ENCODE measurements around the gene CBFB. TPM values are rescaled to one million over a fixed set of nuclear protein-coding genes. Genes with fewer than 3 reads are reported as not detected.

The CBFB gene
- total and polyA plus RNA-seq, 2 of the 4 experiments (the other 2 are of a cell fraction): 44.2 to 48.0 TPM

DNA sequence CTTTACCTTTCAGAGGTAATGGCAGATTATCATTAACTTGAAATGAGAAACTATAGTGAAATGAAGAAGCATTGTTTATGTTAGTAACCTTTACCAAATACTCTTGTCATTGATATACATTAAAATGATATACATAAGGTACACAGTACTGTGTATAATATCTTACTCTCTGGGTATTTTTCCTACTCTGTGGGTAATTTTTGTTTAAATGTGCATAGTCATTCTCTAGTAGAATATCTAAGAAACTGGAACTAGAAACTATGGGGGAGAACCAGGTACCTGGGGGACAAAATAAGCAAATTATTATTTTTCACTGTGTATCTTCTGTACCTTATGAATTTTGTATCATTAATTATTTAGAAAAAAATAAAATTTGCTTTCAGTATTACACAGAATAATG is 60.2 kb downstream of the CBFB start:
- Histone ChIP-seq H3K79me1 (ENCODE audit: low read depth in 1 of 2, low read length in 2 of 2) (peaks cover 25 to 54% of the 10 kb centered on the region in 2 experiments), H4K5ac (ENCODE audit: low read depth, low read length) (no peak overlapping the region), H3K9ac (ENCODE audit: low read depth, low read length) (no peak overlapping the region), H4K91ac (ENCODE audit: insufficient read depth, low read depth, low read length) (no peak overlapping the region), H3K23ac (ENCODE audit: low read depth, low read length) (no peak overlapping the region), H3K9me3 (ENCODE audit: control insufficient read depth, insufficient read depth, low read length) (no peaks in the 10 kb centered on the region), H4K8ac (ENCODE audit: low read depth in 2 of 2, low read length in 2 of 2) (no peak overlapping the region), H3K4me3 (ENCODE audit: insufficient read depth, low read depth, low read length) (no peak overlapping the region), H3K4ac (ENCODE audit: low read depth, low read length) (no peak overlapping the region), H3K14ac (replicated peaks; ENCODE audit: low read depth, low read length) (no peak overlapping the region), H3K56ac (ENCODE audit: extremely low read depth, insufficient read depth, low read length) (no peak overlapping the region), H3K27ac (ENCODE audit: insufficient read depth, low read length) (no peak overlapping the region), H2BK120ac (ENCODE audit: low read depth, low read length) (no peak overlapping the region), H3K27me3 (ENCODE audit: control insufficient read depth, insufficient read depth, low read length) (no peaks in the 10 kb centered on the region), H2AFZ (replicated peaks; ENCODE audit: low read length, poor library complexity) (no peak overlapping the region), H3K18ac (ENCODE audit: low read depth, low read length) (no peak overlapping the region), H3K36me3 (ENCODE audit: control insufficient read depth, insufficient read depth, low read length) (peaks cover 2% of the 10 kb centered on the region; the same call in 1 of the 2 replicates), H2AK9ac (replicated peaks; ENCODE audit: low read depth, low read length, poor library complexity) (no peak overlapping the region), H3K4me2 (ENCODE audit: low read depth, low read length) (no peak overlapping the region), H2BK5ac (ENCODE audit: low read depth, low read length, poor library complexity, severe bottlenecking) (no peak overlapping the region), H2AK5ac (ENCODE audit: low read depth, low read length) (no peak overlapping the region), H3K4me1 (ENCODE audit: control insufficient read depth, insufficient read depth, low read length) (peaks cover 10% of the 10 kb centered on the region), H2BK15ac (ENCODE audit: low read depth, low read length) (no peak overlapping the region), H4K20me1 (ENCODE audit: insufficient read depth, low read length) (peaks cover 8% of the 10 kb centered on the region), H3K9me1 (ENCODE audit: insufficient read depth, low read length) (peaks cover 10% of the 10 kb centered on the region), H2BK20ac (ENCODE audit: low read depth, low read length) (no peak overlapping the region)
- intact Hi-C loops (cut with micrococcal nuclease): no loop called here
- DNase-seq: no peak
- in situ Hi-C loops (cut with MboI; ENCODE audit: low sequenced_read_pairs): no loop called here
- BruUV-seq (replicated peaks): no TSS peak
- CTCF ChIA-PET: no interaction called here
- dilution Hi-C loops (cut with HindIII; ENCODE audit: low sequenced_read_pairs, unreplicated experiment): no loop called here
- POLR2A ChIA-PET (ENCODE audit: unreplicated experiment): no interaction called here
- no peak for ATAC-seq (ENCODE audit: low read depth)
- no peak for TF ChIP-seq POLR2A (IDR thresholded peaks at IDR 0.05; ENCODE audit: low read depth, low read length)
- no peak for TF ChIP-seq SMC3 (IDR thresholded peaks at IDR 0.05; ENCODE audit: low read depth, low read length)
- TF ChIP-seq, protein P1, sequence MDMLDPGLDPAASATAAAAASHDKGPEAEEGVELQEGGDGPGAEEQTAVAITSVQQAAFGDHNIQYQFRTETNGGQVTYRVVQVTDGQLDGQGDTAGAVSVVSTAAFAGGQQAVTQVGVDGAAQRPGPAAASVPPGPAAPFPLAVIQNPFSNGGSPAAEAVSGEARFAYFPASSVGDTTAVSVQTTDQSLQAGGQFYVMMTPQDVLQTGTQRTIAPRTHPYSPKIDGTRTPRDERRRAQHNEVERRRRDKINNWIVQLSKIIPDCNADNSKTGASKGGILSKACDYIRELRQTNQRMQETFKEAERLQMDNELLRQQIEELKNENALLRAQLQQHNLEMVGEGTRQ (IDR thresholded peaks at IDR 0.05; ENCODE audit: low read depth, low read length): no peak
- TF ChIP-seq RFX5 (IDR thresholded peaks at IDR 0.05; ENCODE audit: low read depth, low read length): no peak
- no peak for TF ChIP-seq RAD21 (IDR thresholded peaks at IDR 0.05; ENCODE audit: low read length)
- TF ChIP-seq, protein P2, sequence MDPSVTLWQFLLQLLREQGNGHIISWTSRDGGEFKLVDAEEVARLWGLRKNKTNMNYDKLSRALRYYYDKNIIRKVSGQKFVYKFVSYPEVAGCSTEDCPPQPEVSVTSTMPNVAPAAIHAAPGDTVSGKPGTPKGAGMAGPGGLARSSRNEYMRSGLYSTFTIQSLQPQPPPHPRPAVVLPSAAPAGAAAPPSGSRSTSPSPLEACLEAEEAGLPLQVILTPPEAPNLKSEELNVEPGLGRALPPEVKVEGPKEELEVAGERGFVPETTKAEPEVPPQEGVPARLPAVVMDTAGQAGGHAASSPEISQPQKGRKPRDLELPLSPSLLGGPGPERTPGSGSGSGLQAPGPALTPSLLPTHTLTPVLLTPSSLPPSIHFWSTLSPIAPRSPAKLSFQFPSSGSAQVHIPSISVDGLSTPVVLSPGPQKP (IDR thresholded peaks at IDR 0.05; ENCODE audit: borderline replicate concordance, low read depth, low read length): no peak
- no peak for TF ChIP-seq RCOR1 (IDR thresholded peaks at IDR 0.05; ENCODE audit: insufficient replicate concordance, low read length)
- TF ChIP-seq MXI1 (IDR thresholded peaks at IDR 0.05; ENCODE audit: borderline replicate concordance, low read depth, low read length): no peak
- no peak for TF ChIP-seq MAFK (IDR thresholded peaks at IDR 0.05; ENCODE audit: low read depth, low read length)
- TF ChIP-seq BHLHE40 (IDR thresholded peaks at IDR 0.05; ENCODE audit: low read depth, low read length): no peak
- TF ChIP-seq MAZ (IDR thresholded peaks at IDR 0.05; ENCODE audit: borderline replicate concordance, low read depth, low read length): no peak
- no peak for TF ChIP-seq FOS (IDR thresholded peaks at IDR 0.05; ENCODE audit: low read depth, low read length)
- TF ChIP-seq, protein P3, sequence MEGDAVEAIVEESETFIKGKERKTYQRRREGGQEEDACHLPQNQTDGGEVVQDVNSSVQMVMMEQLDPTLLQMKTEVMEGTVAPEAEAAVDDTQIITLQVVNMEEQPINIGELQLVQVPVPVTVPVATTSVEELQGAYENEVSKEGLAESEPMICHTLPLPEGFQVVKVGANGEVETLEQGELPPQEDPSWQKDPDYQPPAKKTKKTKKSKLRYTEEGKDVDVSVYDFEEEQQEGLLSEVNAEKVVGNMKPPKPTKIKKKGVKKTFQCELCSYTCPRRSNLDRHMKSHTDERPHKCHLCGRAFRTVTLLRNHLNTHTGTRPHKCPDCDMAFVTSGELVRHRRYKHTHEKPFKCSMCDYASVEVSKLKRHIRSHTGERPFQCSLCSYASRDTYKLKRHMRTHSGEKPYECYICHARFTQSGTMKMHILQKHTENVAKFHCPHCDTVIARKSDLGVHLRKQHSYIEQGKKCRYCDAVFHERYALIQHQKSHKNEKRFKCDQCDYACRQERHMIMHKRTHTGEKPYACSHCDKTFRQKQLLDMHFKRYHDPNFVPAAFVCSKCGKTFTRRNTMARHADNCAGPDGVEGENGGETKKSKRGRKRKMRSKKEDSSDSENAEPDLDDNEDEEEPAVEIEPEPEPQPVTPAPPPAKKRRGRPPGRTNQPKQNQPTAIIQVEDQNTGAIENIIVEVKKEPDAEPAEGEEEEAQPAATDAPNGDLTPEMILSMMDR (conservative IDR thresholded peaks at IDR 0.05; ENCODE audit: low read depth, low read length): no peak
- no peak for TF ChIP-seq CHD1 (IDR thresholded peaks at IDR 0.05; ENCODE audit: low read depth, low read length)
- TF ChIP-seq NFE2L2 (IDR thresholded peaks at IDR 0.05; ENCODE audit: low read depth, low read length): no peak
- no peak for TF ChIP-seq CEBPB (IDR thresholded peaks at IDR 0.05; ENCODE audit: low read depth, low read length)

Data from IMR-90 (cell line).